ENCODE data around the gene ZBTB45. TPM values are rescaled to one million over a fixed set of nuclear protein-coding genes. Genes with fewer than 3 reads are reported as not detected.

Gene ZBTB45
- polyA plus RNA-seq, 10 donors: 6.3 to 11.2 (median 7.9) TPM

DNA sequence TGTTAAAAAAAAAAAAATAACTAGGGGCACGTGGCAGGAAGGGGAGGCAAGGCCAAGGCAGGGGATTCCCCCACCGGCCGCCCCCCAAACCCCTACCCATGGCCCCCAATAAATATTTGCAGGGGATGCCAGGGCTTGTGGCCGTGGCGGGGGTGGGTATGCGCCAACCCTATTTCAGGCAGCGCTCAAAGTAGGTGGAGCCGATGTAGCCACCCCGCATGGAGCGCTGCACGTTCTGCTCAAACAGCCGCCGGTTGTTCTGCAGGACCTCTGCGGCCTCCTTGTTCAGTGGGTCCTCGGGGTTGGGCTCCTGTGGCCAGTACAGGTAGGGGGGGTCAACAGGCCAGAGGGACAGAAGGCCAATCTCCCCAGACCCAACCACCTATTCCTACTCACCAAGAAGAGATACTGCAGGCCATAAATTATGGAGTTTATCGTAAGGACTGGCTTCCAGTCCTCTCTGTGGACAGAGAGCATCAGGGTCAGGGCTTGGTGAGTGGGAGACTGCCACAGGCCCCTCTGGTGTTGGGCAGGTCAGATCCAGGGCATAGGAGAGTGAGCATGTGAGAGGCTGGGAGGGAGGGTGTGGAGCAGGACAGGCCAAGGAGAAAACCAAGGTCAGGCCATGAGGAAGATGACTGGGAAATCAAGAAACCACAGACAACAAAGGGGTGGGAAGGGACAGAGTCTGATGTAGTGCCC lies 36.5 kb upstream of the ZBTB45 start:
- no peak for DNase-seq

DNA sequence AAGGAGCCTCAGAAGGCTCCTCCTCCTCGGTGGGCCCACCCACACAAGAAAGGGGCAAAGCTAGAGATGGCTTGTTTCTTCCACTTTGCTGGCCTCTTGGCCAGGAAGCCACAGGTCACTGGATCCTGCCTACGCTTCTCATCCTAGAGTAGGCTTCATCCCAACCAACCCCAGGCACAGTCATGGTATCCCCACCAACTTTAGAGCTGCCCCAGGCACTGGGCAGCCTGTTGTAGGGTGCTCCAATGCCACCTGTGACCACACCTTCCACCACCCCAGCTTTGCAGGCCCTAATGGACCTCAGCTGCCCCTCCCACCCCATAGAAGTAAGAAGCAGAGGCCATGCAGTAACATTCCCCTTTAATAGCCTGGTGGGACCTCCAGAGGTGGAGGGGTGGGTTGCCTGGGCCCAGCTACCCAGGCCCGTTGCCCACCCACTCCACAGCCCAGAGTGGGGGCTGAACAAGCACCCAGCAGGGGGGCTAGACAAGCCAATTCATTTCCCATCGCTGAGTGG lies 35.8 kb upstream of the ZBTB45 start:
- DNase-seq: no peak

DNA sequence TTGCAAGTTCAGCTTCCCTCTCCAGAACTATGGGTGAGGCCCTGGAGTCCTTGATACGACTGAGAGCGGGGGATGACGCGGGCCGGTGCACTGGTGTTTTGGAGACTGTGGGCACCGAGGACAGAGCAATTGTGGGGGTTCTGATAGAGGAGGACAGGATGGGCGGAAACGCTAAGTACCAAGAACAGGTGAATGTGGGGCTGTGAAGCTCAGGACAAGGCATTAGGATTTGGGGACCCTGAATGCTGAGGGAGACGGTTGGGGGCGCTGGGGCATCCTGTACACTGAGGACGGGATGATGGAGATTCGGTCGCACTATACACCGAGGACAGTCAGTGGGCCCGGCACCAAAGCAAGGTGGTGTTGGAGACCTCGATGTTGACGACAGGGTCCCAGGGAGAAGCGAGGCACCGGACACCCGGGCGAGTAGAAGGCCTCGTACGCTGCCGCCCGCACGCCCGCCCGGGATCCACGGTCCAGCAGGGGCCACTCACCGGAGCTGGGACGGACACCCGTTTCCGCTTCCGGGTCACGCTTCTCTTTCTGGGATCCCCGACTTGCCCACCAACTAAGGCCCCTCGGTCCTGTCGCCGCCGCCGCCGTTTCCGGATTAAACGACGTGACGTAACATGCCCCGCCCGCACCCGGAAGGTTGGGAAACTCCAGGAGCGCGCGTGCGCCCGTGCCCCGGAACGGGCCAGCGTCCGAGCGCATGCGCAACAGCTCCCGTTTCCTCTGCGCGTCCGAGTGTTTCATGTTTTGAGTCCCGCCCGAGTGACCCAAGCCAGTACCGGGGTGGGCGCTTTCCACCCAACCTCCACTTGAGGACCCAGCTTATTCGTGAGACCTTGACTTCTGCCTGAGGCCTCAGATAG lies 35.1 kb upstream of the ZBTB45 start, which contains the start of gene CHMP2A:
TSS of gene CHMP2A (minus strand) at position 612 of the 875 bp plus-strand sequence. CDS start 893 bp downstream, outside the sequence.
- peak; percentile 97 to 98 (median 97) for DNase-seq

DNA sequence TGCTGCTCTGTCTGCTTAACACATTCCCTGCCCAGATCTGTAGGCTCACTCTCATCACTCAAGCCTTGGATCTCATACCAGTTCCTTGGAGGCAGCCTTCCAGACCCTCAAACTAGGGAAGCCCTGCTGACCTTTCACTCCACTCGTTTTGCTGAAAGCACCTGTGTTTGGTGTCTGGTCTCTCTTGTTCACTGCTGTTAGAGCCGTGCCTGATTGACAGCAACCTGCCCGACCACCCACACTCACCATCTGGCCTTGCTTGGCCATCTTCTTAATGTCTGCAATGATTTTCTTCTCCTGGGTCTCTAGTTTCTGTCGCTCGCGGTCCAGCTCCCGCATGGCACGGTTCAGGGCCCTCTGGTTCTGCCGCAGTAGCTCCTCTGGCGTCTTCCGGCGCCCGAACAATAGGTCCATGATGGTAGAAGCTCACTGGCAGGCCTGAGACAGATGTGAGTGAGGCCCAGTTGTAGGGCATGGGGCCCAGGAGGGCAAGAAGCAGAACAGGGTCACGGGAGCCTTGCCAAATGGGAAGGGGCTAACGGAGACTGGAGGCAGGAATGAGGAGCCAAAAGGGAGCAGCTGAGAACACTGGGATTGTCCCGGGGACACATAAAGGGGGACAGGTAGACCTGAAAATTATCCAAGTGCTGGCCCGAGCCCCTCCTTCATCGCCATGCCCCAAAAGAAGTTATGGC lies 34.3 kb upstream of the ZBTB45 start:
- DNase-seq: no peak

DNA sequence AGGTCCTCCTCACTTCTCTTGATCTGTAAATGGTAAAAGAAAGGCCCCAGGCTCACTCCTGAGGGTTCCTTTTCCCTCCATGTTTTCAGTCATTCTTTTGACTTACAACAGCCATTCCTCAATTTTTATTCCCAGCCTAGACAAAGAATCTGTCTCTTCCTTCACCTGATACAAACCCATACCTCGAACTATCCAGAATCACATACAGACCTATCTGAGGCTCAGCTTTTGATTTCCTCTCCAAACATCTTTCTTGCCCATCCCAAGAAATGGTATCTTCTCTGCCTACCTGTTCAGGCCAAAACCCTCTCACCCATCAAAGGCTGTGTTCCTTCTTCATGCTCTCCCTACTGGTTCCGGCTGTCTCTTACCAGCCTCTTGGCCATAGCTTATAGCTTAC lies 33.0 kb upstream of the ZBTB45 start:
- DNase-seq: no peak

DNA sequence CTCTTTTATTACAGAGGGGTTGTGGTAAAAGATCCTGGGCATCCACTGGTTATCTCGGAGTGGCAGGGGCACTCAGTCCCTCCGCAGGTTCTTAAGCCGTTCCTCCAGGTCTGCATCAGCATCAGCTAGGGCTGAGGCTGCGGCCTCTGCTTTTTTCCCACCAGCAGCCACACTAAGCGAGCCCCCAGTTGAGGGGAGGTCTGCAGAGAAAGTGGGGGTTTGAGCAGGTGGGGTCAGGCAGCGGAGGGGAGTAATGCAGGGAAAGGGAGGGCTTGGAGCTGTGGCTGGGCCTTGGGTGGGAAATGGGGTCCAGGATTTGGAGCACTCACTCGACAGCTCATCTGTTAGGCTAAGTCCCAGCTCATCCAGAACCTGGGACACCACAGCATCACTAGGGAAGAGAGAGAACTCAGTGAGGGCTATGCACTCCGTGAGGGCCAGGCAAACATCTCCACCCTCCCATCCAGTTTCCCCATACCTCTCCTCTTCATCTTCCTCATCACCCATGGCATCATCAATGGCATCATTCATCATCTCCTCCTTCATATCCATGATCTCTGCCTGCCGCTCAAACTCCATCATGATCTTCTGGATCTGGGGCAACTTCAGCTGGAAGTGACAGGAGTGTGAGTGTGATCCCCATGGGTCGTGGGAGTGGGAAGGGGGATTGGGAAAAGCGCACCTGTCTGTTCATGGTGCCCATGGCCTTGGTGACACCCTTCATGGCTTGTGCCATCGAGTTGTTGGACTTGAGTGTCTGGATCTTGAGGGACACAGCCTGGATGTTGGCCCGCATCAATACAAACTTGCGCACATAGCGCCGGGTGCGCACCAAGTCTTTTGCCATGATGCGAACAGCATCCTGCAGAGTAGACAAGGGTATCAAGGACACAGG lies 32.2 kb upstream of the ZBTB45 start:
- DNase-seq: no peak

DNA sequence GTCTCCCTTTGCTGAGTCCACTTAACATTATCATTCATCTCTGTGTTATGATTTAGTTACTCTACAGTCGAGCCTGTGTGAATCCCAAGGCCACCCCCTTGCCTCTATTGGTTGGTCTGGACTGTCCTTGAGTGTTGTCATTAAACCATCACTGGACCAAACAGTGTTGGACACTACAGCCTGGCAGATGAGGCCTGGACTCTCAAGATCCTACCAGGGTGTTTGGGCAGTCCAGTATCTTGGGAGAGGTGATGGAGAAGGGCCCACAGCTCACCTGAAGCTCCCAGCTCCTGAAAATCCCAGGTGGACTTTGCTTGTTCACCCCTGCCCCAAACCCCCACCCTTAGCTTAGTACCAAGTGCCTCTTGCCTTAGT lies 31.5 kb upstream of the ZBTB45 start:
- DNase-seq: no peak

DNA sequence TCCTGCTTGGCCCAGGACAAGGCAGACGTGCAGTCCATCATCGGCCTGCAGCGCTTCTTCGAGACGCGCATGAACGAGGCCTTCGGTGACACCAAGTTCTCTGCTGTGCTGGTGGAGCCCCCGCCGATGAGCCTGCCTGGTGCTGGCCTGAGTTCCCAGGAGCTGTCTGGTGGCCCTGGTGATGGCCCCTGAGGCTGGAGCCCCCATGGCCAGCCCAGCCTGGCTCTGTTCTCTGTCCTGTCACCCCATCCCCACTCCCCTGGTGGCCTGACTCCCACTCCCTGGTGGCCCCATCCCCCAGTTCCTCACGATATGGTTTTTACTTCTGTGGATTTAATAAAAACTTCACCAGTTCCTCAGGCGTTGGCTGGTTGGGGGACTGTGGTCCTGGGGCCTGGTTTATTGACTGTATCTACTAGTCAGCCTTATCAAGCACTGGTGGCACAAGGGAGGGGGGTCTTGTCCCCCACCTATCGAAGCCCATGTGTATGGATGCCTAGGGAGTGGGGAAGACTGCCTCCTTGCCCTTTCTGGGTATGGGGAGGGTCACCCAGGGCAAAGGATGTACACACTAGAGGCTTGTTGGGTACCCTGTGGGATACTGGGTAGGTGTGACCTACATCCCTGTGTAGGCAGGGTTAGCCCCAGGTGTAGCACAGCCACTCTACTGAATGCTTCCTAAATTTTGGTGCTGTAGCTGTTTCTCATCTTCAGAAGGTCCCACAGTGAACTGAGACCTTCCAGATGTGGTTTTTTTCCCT lies 30.9 kb upstream of the ZBTB45 start:
- DNase-seq: no peak

DNA sequence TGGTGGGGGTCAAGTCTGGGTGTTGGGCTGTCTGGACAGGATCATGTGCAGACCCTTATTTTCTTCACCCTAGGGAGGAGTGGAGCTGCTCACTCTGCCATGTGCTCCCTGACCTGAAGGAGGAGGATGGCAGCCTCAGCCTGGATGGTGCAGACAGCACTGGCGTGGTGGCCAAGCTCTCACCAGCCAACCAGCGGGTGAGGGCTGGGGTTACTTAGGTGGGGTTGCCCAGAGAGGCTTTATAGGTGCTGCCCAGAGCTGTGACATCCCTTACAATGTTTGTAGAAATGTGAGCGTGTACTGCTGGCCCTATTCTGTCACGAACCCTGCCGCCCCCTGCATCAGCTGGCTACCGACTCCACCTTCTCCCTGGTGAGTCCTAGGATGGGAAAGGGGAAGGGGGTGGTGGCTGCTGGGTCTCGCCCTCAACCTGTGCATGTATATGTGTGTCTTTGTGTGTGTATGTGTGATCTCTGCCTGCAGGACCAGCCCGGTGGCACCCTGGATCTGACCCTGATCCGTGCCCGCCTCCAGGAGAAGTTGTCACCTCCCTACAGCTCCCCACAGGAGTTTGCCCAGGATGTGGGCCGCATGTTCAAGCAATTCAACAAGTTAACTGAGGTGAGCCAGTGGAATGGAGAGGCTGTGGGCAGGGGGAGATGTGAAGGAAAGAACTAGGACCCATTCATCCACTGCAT lies 30.2 kb upstream of the ZBTB45 start:
- DNase-seq: no peak

DNA sequence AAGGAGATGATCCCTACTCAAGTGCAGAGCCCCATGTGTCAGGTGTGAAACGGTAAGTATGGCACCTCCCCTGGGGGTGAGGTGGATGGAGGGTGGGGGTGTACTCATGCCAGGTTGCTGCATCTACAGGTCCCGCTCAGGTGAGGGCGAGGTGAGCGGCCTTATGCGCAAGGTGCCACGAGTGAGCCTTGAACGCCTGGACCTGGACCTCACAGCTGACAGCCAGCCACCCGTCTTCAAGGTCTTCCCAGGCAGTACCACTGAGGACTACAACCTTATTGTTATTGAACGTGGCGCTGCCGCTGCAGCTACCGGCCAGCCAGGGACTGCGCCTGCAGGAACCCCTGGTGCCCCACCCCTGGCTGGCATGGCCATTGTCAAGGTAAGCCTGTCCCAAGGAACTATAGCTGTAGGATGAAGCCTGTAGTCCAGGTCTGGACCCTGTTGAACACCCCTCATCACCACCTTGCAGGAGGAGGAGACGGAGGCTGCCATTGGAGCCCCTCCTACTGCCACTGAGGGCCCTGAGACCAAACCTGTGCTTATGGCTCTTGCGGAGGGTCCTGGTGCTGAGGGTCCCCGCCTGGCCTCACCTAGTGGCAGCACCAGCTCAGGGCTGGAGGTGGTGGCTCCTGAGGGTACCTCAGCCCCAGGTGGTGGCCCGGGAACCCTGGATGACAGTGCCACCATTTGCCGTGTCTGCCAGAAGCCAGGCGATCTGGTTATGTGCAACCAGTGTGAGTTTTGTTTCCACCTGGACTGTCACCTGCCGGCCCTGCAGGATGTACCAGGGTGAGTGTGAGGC lies 29.5 kb upstream of the ZBTB45 start:
- no peak for DNase-seq

DNA sequence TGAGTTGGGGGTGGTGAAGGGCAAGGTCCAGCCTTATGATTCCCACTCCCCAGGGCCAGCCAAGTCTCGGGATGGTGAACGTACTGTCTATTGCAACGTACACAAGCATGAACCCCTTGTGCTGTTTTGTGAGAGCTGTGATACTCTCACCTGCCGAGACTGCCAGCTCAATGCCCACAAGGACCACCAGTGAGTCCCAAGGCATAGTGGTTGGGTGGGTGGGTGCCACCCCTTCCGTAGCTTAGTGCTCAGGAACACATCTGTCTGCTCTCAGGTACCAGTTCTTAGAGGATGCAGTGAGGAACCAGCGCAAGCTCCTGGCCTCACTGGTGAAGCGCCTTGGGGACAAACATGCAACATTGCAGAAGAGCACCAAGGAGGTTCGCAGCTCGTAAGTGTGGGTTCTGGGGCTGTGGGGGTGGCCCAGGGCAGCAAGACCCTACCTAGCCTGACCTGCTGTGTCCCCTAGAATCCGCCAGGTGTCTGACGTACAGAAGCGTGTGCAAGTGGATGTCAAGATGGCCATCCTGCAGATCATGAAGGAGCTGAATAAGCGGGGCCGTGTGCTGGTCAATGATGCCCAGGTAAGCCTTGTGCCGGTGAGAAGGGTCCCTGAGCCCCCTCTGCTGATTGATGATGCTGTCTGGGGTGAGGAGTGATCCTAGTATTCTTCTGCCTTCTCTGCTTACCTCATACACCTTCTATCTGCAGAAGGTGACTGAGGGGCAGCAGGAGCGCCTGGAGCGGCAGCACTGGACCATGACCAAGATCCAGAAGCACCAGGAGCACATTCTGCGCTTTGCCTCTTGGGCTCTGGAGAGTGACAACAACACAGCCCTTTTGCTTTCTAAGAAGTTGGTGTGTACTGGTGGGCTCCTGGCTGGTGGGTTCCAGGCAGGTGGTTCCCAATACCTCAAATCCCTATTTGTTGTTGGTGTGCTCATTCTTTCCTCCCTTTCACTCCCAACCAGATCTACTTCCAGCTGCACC lies 28.0 kb upstream of the ZBTB45 start:
- no peak for DNase-seq

DNA sequence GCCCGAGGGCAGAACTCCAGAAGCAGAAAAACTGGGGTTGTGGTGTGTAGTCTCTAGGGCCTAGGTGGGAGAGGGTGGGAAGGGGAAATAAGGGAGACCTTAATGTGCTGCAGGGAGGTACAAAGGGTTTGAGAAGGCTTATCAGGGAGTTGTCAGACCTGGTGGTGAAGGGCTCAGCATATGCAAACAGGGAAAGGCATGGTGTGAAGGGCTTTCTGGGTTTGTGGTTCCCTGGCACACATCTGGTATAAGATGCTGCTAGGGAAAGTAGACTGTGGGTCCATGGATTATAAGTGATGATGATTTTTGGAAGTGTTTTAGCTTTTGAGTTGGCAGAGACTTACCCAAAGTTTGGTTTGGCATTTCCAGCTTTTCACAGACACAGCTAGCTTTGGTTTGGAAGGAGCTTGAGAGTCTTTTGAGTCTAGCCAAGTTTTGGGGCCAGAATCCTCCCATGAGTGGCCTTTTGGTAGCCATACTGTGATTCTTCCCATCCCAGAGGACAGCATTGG lies 26.5 kb upstream of the ZBTB45 start:
- no peak for DNase-seq

DNA sequence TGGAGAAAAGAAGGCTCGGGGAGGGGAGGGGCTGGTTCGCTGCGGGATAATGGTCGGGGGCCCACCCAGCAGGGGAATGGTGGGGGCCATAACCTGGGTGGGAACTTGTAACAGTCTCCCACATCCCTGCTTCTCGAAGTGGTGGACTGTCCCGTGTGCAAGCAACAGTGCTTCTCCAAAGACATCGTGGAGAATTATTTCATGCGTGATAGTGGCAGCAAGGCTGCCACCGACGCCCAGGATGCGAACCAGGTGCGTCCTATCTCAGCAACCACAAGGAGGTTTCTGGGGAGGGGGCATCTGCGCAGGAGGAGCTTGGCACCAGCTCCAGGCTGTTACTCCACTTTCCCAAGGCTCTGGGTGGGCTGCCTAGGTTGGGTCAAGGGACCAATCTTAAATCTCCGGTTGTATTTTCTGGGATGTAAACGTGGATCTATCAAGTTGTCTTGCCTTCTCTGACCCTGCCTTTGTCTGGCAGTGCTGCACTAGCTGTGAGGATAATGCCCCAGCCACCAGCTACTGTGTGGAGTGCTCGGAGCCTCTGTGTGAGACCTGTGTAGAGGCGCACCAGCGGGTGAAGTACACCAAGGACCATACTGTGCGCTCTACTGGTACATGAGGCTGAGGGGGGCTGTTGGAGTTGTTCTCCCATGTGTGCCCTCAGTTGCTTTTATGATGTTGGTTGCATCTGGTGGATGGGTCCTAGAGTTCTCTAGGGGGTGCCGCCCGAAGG lies 25.8 kb upstream of the ZBTB45 start:
- DNase-seq: no peak

DNA sequence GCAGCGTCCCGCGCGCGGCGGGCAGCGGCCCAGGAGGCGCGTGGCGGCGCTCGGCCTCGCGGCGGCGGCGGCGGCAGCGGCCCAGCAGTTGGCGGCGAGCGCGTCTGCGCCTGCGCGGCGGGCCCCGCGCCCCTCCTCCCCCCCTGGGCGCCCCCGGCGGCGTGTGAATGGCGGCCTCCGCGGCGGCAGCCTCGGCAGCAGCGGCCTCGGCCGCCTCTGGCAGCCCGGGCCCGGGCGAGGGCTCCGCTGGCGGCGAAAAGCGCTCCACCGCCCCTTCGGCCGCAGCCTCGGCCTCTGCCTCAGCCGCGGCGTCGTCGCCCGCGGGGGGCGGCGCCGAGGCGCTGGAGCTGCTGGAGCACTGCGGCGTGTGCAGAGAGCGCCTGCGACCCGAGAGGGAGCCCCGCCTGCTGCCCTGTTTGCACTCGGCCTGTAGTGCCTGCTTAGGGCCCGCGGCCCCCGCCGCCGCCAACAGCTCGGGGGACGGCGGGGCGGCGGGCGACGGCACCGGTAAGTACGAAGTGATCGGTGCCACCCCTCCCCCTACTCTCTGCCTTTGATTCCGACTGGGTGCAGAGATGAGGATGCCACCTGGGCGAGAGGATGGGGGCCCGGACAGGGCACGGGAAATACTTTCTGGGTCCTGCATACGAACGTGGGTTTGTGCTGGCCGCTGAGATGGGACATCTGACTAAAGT lies 25.1 kb upstream of the ZBTB45 start:
- peak in 2 of 3 donors; percentile 32 to 84 for DNase-seq

DNA sequence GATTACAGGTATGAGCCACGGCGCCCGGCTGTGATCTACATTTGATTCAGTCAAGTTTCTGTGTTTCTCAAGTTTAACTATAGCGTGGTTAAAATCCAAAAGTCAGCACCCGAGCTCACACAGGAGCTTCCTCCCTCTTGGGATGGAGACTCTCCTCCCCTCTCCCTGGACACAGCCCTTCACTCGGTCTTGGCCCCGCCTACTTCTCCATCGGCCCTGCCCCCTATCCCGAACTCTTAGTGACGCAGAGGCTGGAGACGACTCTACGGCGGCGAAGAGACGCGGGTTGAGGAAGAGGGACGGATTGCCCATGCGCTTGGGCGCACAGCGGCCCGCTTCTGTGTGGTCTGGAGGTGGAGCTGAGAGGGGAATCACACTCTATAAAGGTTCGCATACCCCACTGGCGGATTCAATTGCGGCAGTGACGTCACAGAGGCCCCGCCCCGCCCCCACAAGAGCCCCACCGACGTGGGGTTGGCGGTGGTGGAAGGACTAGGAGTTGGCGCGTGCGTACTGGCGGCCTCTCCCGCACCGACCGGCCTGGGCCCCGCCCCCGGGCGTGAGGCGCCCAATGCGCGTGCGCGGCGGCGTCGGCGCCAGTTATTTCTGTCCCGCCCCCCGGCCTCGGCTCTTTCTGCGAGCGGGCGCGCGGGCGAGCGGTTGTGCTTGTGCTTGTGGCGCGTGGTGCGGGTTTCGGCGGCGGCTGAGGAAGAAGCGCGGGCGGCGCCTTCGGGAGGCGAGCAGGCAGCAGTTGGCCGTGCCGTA lies 24.4 kb upstream of the ZBTB45 start, which contains the start of gene TRIM28:
TSS of gene TRIM28 (plus strand) at position 239 of the 765 bp plus-strand sequence. CDS start 694 bp downstream, outside the sequence.
- peak; percentile 98 to 100 (median 99) for DNase-seq
